Measurements from ENCODE around the gene MNX1.

GRCh38 chr7:157058701-157059100 is 48.2 kb upstream of the MNX1 start:
- TF ChIP-seq CTCF (IDR thresholded peaks at IDR 0.05): no peak
- TF ChIP-seq EP300 (IDR thresholded peaks at IDR 0.05): no peak
- no peak for TF ChIP-seq POLR2A (IDR thresholded peaks at IDR 0.05)
- no peak for TF ChIP-seq POLR2AphosphoS5 (IDR thresholded peaks at IDR 0.05)
